GM13977 (cell line): ENCODE data around the gene NSFL1C.

Source experiments
- DNase-seq: peaks from one replicate; pipeline ENCODE4 v3.0.0; 2012; ENCODE audit warnings: low spot score
- CTCF ChIP-seq: IDR thresholded peaks from 2 replicates; pipeline ENCODE4 v1.5.1; 2012; ENCODE audit warnings: mild to moderate bottlenecking, control low read depth; ENCODE audit not compliant: insufficient read depth; ENCODE audit errors: extremely low read depth, missing control alignments
- in situ Hi-C: fragments of 300-500 bp; cut with MboI; formaldehyde crosslinking; loops from one replicate; pipeline ENCODE4 v1.12.0; 2022; ENCODE audit warnings: low sequenced_read_pairs, low pct_unique_long_range_greater_than_20kb, mixed read lengths, inconsistent platforms; ENCODE audit not compliant: unreplicated experiment

The NSFL1C gene

GRCh38 chr20:1462001-1462400 lies 4.6 kb downstream of the NSFL1C start:
- no peak for DNase-seq
- no peak for TF ChIP-seq CTCF
- in situ Hi-C loops = no loop called here

GRCh38 chr20:1460275-1460674 lies 6.4 kb downstream of the NSFL1C start:
- TF ChIP-seq CTCF = no peak
- in situ Hi-C loops = no loop called here
- no peak for DNase-seq

- in situ Hi-C loops = no loop called here
- TF ChIP-seq CTCF = no peak
- DNase-seq = no peak
These were observed 8.7 kb downstream of the NSFL1C start for GRCh38 chr20:1457992-1458391.

- in situ Hi-C loops = no loop called here
- no peak for DNase-seq
- TF ChIP-seq CTCF = no peak
These were observed 10.3 kb downstream of the NSFL1C start for GRCh38 chr20:1456300-1456699.

- no peak for DNase-seq
- TF ChIP-seq CTCF = no peak
- in situ Hi-C loops = no loop called here
These were observed 15.6 kb downstream of the NSFL1C start for GRCh38 chr20:1450926-1451491.

- no peak for TF ChIP-seq CTCF
- DNase-seq = no peak
- in situ Hi-C loops = no loop called here
These were observed 17.3 kb downstream of the NSFL1C start for GRCh38 chr20:1449370-1449769.
